HepG2 (cell line): ENCODE measurements around the gene EEPD1. TPM values are rescaled to one million over a fixed set of nuclear protein-coding genes. Genes with fewer than 3 reads are reported as not detected.

Source experiments
- AHR ChIP-seq: IDR thresholded peaks from 2 replicates; pipeline ENCODE4 v1.6.1; 2018; ENCODE audit warnings: missing genetic modification reagents, missing compliant biosample characterization
- DMAP1 ChIP-seq: IDR thresholded peaks from 2 replicates; pipeline ENCODE4 v1.6.1; 2016
- FLYWCH1 ChIP-seq: sonication (generic); formaldehyde crosslinking; IDR thresholded peaks from 2 replicates; pipeline ENCODE4 v1.8.1; 2023; ENCODE audit warnings: mild to moderate bottlenecking, missing genetic modification reagents
- GPN1 ChIP-seq: sonication (generic); formaldehyde crosslinking; IDR thresholded peaks from 2 replicates; pipeline ENCODE4 v1.5.1; 2020; ENCODE audit warnings: missing genetic modification reagents, borderline replicate concordance
- HNRNPL ChIP-seq: fragments of 200-400 bp; formaldehyde crosslinking; IDR thresholded peaks from 2 replicates; pipeline ENCODE4 v1.6.1; 2017; ENCODE audit warnings: mild to moderate bottlenecking, low read depth, low read length
- HNRNPUL1 ChIP-seq: fragments of 200-400 bp; formaldehyde crosslinking; IDR thresholded peaks from 2 replicates; pipeline ENCODE4 v1.6.1; 2017; ENCODE audit warnings: low read depth, mild to moderate bottlenecking, low read length, moderate library complexity
- RFXANK ChIP-seq: IDR thresholded peaks from 2 replicates; pipeline ENCODE4 v1.6.1; 2016
- SIX4 ChIP-seq: sonication (generic); formaldehyde crosslinking; IDR thresholded peaks from 2 replicates; pipeline ENCODE4 v1.4.0; 2020; ENCODE audit warnings: missing genetic modification reagents
- SMAD1 ChIP-seq: sonication (generic); formaldehyde crosslinking; IDR thresholded peaks from 2 replicates; pipeline ENCODE4 v1.4.0; 2020; ENCODE audit warnings: missing genetic modification reagents, low read depth, mild to moderate bottlenecking, borderline replicate concordance
- TGIF2 ChIP-seq: IDR thresholded peaks from 2 replicates; pipeline ENCODE4 v1.6.1; 2016; ENCODE audit warnings: control low read depth, missing compliant biosample characterization
- ZC3H4 ChIP-seq: sonication (generic); formaldehyde crosslinking; IDR thresholded peaks from 2 replicates; pipeline ENCODE4 v1.4.0; 2020; ENCODE audit warnings: missing genetic modification reagents, borderline replicate concordance
- ZFP41 ChIP-seq: sonication (generic); formaldehyde crosslinking; IDR thresholded peaks from 2 replicates; pipeline ENCODE4 v1.4.0; 2020; ENCODE audit warnings: mild to moderate bottlenecking, missing genetic modification reagents, borderline replicate concordance
- ZNF619 ChIP-seq: sonication (generic); formaldehyde crosslinking; IDR thresholded peaks from 2 replicates; pipeline ENCODE4 v1.4.0; 2020; ENCODE audit warnings: mild to moderate bottlenecking, missing genetic modification reagents
- ZNF644 ChIP-seq: IDR thresholded peaks from 2 replicates; pipeline ENCODE4 v1.6.1; 2016; ENCODE audit warnings: low read depth
- ZNF788 ChIP-seq: sonication (generic); formaldehyde crosslinking; IDR thresholded peaks from 2 replicates; pipeline ENCODE4 v1.5.0; 2020; ENCODE audit warnings: mild to moderate bottlenecking, missing genetic modification reagents, borderline replicate concordance
- polyA plus RNA-seq, 8 experiments: library from polyadenylated mRNA; depleted of rRNA in 3 of 8; stranded (reverse) in 7 of 8; unstranded in 1 of 8; fragments of >200 nt; fragmentation: Illumina TruSeq in 4 of 8; extraction: Trizol in 4 of 8; gene quantifications; 2 replicates each; pipeline versions ENCODE4 v1.2.1 to v1.2.3, GENCODE V29; 2011 to 2016; ENCODE audit warnings: low read depth in 4 of 8, missing spikeins in 1 of 8, mixed read lengths in 1 of 8; ENCODE audit not compliant: insufficient read depth in 1 of 8
- total RNA-seq, 5 experiments: library from RNA; depleted of rRNA; stranded (reverse); fragments of >200 nt; fragmentation: Illumina TruSeq; extraction: Trizol; gene quantifications; 2 replicates each; pipeline ENCODE4 v1.2.3, GENCODE V29; 2016; ENCODE audit warnings: low read depth in 1 of 5
- TF ChIP-seq, protein P1 (sequence below): sonication (generic); formaldehyde crosslinking; IDR thresholded peaks from 2 replicates; pipeline ENCODE4 v1.4.0; 2020; ENCODE audit warnings: mild to moderate bottlenecking, missing genetic modification reagents
- TF ChIP-seq, protein P2 (sequence below): sonication (generic); formaldehyde crosslinking; IDR thresholded peaks from 2 replicates; pipeline ENCODE4 v1.4.0; 2020; ENCODE audit warnings: missing genetic modification reagents, borderline replicate concordance
- TF ChIP-seq, protein P3 (sequence below): sonication (generic); formaldehyde crosslinking; IDR thresholded peaks from 2 replicates; pipeline ENCODE4 v1.4.0; 2020; ENCODE audit warnings: missing genetic modification reagents
- TF ChIP-seq, protein P4 (sequence below): sonication (generic); formaldehyde crosslinking; IDR thresholded peaks from 2 replicates; pipeline ENCODE4 v1.4.0; 2020; ENCODE audit warnings: mild to moderate bottlenecking, low read depth, missing genetic modification reagents
- TF ChIP-seq, protein P5 (sequence below): sonication (generic); IDR thresholded peaks from 2 replicates; pipeline ENCODE4 v1.6.1; 2016; ENCODE audit warnings: low read depth, borderline replicate concordance
- TF ChIP-seq, protein P6 (sequence below): sonication (generic); formaldehyde crosslinking; IDR thresholded peaks from 2 replicates; pipeline ENCODE4 v1.4.0; 2020; ENCODE audit warnings: missing genetic modification reagents, mild to moderate bottlenecking, borderline replicate concordance

The EEPD1 gene
- total and polyA plus RNA-seq, 2 of the 13 experiments (the other 11 are each of a cell fraction or from before 2014, with no cell fraction given) = 10.1 to 16.4 TPM

DNA sequence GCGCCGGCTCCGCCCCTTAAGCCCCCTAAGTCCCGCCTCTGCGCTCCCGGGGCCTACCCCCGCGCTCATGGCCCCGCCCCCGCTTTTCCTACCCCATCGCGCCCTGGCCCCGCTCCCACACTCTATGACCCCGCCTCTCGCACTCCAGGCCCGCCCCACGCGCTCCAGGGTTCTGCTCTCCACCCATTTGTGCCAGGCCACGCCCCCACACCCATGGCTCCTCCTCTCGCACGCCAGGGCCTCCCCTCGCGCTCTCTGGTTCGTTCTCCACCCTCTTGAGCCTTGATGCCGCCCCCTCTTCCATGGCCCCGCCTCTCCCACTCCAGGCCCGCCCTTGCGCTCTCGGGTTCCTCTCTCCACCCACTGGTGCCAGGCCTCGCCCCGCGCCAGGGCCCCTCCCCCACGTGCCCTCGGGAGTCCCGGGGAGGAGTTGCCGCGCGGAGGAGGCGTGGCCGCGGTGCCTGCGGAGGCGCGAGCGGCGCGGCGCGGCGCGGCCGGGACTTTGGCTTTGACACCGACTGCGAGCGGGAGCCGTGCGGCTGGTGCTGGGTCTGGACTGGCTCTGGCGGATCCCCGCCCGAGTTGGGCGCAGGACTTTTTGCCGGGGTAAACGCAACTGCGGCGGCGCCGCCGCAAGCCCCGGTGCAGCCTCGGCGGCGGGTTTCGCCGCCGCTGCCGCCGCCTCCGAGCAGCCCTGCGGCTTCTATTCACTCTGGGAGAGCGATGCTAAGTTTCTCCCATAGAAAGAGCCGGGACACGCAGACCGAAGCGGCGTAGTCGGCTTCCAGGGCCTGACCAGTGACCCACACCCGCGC lies at the start of gene EEPD1 (continued):
- TF ChIP-seq, protein P1, sequence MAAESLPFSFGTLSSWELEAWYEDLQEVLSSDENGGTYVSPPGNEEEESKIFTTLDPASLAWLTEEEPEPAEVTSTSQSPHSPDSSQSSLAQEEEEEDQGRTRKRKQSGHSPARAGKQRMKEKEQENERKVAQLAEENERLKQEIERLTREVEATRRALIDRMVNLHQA (CRISPR knock-in tag) = no peak
- TF ChIP-seq, protein P2, sequence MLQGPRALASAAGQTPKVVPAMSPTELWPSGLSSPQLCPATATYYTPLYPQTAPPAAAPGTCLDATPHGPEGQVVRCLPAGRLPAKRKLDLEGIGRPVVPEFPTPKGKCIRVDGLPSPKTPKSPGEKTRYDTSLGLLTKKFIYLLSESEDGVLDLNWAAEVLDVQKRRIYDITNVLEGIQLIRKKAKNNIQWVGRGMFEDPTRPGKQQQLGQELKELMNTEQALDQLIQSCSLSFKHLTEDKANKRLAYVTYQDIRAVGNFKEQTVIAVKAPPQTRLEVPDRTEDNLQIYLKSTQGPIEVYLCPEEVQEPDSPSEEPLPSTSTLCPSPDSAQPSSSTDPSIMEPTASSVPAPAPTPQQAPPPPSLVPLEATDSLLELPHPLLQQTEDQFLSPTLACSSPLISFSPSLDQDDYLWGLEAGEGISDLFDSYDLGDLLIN (CRISPR knock-in tag) = no peak
- no peak for TF ChIP-seq DMAP1 (CRISPR knock-in tag)
- TF ChIP-seq HNRNPL = peak; percentile 84; the same call in 1 of the 2 replicates
- no peak; the same call in 1 of the 2 replicates for TF ChIP-seq ZNF788 (CRISPR knock-in tag)
- TF ChIP-seq TGIF2 = no peak
- TF ChIP-seq ZC3H4 = no peak
- TF ChIP-seq RFXANK = no peak
- TF ChIP-seq ZNF619 = no peak
- no peak for TF ChIP-seq SMAD1 (CRISPR knock-in tag)
- TF ChIP-seq FLYWCH1 = no peak
- TF ChIP-seq, protein P3, sequence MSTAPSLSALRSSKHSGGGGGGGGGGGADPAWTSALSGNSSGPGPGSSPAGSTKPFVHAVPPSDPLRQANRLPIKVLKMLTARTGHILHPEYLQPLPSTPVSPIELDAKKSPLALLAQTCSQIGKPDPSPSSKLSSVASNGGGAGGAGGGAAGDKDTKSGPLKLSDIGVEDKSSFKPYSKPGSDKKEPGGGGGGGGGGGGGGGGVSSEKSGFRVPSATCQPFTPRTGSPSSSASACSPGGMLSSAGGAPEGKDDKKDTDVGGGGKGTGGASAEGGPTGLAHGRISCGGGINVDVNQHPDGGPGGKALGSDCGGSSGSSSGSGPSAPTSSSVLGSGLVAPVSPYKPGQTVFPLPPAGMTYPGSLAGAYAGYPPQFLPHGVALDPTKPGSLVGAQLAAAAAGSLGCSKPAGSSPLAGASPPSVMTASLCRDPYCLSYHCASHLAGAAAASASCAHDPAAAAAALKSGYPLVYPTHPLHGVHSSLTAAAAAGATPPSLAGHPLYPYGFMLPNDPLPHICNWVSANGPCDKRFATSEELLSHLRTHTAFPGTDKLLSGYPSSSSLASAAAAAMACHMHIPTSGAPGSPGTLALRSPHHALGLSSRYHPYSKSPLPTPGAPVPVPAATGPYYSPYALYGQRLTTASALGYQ = 0 out of 2 replicates have a peak, but pooled peaks have one; percentile 8
- TF ChIP-seq, protein P4, sequence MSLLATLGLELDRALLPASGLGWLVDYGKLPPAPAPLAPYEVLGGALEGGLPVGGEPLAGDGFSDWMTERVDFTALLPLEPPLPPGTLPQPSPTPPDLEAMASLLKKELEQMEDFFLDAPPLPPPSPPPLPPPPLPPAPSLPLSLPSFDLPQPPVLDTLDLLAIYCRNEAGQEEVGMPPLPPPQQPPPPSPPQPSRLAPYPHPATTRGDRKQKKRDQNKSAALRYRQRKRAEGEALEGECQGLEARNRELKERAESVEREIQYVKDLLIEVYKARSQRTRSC (CRISPR knock-in tag) = no peak
- no peak for TF ChIP-seq AHR
- no peak for TF ChIP-seq GPN1 (CRISPR knock-in tag)
- TF ChIP-seq, protein P5, sequence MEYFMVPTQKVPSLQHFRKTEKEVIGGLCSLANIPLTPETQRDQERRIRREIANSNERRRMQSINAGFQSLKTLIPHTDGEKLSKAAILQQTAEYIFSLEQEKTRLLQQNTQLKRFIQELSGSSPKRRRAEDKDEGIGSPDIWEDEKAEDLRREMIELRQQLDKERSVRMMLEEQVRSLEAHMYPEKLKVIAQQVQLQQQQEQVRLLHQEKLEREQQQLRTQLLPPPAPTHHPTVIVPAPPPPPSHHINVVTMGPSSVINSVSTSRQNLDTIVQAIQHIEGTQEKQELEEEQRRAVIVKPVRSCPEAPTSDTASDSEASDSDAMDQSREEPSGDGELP = peak; percentile 58; the same call in 1 of the 2 replicates
- TF ChIP-seq ZFP41 = no peak
- no peak for TF ChIP-seq ZNF644
- TF ChIP-seq SIX4 (CRISPR knock-in tag) = peak; percentile 59; the same call in 1 of the 2 replicates
- TF ChIP-seq, protein P6, sequence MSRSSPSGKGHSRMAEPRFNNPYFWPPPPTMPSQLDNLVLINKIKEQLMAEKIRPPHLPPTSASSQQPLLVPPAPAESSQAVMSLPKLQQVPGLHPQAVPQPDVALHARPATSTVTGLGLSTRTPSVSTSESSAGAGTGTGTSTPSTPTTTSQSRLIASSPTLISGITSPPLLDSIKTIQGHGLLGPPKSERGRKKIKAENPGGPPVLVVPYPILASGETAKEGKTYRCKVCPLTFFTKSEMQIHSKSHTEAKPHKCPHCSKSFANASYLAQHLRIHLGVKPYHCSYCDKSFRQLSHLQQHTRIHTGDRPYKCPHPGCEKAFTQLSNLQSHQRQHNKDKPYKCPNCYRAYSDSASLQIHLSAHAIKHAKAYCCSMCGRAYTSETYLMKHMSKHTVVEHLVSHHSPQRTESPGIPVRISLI (CRISPR knock-in tag) = no peak
- TF ChIP-seq HNRNPUL1 = no peak; the same call in 1 of the 2 replicates
